GM12873 (cell line): Measurements from ENCODE around the gene RIN2.

ENCODE experiments used
- TF ChIP-seq, protein P1 (sequence below): IDR thresholded peaks from 2 replicates; pipeline ENCODE4 v1.5.1; 2012; ENCODE audit warnings: low read depth, mild to moderate bottlenecking, moderate library complexity, low read length, control low read depth; ENCODE audit not compliant: insufficient read depth; ENCODE audit errors: missing control alignments

RIN2 gene

DNA sequence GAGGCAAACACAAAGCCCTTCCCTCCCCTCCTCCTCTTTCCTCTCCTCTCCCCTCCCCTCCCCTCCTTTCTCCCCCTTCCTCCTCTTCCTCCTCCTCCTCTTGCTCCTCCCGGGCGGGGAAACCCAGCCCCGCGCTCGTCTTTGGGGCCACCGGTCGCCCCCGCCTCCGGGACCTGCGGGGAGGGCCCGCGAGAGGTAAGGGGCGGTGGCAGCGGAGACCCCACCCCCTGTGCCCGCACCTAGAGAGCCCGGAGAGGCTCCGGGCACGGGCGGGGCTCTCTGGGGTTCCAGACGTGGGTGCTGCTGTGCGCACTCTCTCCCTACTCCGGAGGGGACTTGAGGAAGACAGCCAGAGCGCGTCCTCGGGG, at the start of gene RIN2:
Gene RIN2 (plus strand): TSS at position 126 of the 368 bp plus-strand sequence. CDS start 131,344 bp downstream, outside the sequence.
- TF ChIP-seq, protein P1, sequence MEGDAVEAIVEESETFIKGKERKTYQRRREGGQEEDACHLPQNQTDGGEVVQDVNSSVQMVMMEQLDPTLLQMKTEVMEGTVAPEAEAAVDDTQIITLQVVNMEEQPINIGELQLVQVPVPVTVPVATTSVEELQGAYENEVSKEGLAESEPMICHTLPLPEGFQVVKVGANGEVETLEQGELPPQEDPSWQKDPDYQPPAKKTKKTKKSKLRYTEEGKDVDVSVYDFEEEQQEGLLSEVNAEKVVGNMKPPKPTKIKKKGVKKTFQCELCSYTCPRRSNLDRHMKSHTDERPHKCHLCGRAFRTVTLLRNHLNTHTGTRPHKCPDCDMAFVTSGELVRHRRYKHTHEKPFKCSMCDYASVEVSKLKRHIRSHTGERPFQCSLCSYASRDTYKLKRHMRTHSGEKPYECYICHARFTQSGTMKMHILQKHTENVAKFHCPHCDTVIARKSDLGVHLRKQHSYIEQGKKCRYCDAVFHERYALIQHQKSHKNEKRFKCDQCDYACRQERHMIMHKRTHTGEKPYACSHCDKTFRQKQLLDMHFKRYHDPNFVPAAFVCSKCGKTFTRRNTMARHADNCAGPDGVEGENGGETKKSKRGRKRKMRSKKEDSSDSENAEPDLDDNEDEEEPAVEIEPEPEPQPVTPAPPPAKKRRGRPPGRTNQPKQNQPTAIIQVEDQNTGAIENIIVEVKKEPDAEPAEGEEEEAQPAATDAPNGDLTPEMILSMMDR = no peak

GRCh38 chr20:19709635-19710335, 48.3 kb upstream of the RIN2 start:
- TF ChIP-seq, protein P1 = no peak

DNA sequence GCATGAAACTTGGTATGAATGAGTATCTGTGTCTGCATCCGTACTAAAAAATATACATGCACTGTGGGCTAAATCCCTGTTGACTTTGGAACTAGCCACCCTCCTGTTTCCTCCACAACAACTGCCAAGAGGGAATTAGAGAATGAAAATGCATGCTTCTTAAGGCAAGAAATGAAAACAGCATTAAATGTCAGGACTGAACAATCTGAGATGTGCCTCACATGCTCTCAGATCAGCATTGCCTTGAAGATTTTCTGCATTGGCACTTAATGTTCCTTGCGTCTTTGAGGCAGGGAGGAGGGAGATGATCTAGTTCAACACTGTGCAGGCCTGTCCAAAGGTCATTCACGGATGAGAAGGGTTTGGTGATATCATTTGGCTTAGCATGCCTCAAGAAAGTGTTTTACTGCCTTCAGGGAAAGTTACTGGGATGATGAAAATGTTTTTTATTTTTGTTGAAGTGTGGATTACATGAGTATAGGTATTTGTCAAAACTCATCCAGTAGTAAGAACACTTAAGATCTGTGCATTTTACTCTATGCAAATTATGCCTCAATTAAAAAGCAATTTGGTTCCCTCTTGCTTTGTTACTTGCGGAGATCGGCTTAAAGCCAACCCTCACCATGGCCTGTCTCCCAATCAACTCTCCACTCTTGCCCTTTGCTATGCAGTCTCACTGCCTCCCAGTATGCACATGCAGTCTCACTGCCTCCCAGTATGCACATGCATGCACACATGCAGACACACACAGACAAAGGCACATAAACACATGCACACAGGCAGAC, 47.5 kb upstream of the RIN2 start:
- TF ChIP-seq, protein P1 = no peak

GRCh38 chr20:19711126-19711525, 46.9 kb upstream of the RIN2 start:
- TF ChIP-seq, protein P1 = no peak

DNA sequence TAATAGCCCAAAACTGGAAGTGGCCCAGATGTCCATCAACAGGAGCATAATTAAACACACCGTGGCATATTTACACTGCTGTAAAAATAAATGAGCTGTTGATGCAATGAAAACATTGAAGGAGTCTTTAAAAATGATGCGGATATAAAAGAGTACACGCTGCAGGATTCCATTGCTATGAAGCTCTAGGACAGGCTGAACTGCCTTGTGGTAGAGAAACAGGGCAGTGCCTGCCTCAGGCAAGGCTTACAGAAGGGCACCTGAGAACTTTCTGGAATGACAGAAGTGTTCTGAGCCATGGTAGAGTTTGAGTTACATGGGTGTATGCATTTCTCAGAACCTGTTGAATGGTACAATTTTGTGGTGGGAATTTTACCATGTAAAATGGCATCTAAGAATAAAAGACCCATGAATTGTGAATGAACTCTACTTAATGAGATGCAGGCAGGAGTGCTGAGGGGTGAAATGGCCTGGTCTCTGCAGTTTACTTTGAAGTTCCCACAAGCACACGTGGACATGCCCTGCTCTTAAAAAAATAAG, 45.3 kb upstream of the RIN2 start:
- TF ChIP-seq, protein P1 = no peak

DNA sequence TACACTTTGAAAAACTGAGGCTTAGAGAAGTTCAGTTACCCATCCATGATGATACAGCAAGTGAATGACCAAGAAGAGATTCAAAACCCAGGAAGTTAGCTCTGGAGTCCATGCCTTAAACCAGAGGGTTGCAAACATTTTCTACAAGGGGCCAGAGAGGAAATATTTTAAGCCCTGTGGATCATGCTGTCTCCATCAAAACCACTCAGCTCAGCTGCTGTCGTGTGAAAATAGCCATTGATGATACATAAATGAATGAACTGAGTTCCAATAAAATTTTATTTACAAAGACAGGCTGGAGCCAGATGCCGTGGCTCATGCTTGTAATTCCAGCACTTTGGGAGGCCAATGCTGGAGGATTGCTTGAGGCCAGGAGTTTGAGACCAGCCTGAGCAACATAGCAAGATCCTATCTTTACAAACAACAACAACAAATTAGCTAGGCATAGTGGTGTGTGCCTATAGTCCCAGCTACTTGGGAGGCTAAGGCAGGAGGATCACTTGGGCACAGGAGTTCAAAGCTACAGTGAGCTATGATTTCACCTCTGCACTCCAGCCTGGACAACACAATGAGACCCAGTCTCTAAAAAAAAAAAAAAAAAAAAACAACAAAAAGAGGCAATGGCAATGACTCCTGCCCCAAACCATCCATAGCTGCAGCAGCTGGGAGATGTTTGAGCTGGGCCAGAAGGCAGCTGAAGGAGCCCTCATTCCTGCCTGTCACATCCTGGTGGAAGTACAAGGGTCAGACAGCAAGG, 44.1 kb upstream of the RIN2 start:
- TF ChIP-seq, protein P1 = no peak

- TF ChIP-seq, protein P1 = no peak
Measured at GRCh38 chr20:19714579-19714840, 43.5 kb upstream of the RIN2 start.
